GM19025 (cell line): ENCODE measurements around the gene RTN1.

Experiments
- ATAC-seq: cut with Tn5 transposase; IDR thresholded peaks from one replicate; pipeline ENCODE4 v1.9.1; 2021; ENCODE audit warnings: mild to moderate bottlenecking, low read depth, moderate library complexity; ENCODE audit not compliant: unreplicated experiment

Gene RTN1, protein sequence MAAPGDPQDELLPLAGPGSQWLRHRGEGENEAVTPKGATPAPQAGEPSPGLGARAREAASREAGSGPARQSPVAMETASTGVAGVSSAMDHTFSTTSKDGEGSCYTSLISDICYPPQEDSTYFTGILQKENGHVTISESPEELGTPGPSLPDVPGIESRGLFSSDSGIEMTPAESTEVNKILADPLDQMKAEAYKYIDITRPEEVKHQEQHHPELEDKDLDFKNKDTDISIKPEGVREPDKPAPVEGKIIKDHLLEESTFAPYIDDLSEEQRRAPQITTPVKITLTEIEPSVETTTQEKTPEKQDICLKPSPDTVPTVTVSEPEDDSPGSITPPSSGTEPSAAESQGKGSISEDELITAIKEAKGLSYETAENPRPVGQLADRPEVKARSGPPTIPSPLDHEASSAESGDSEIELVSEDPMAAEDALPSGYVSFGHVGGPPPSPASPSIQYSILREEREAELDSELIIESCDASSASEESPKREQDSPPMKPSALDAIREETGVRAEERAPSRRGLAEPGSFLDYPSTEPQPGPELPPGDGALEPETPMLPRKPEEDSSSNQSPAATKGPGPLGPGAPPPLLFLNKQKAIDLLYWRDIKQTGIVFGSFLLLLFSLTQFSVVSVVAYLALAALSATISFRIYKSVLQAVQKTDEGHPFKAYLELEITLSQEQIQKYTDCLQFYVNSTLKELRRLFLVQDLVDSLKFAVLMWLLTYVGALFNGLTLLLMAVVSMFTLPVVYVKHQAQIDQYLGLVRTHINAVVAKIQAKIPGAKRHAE

GRCh38 chr14:59870277-59871165, at the start of gene RTN1:
RTN1 (minus strand) TSS chr14:59870776; CDS start chr14:59870630, 146 bp downstream.
- no peak for ATAC-seq

DNA sequence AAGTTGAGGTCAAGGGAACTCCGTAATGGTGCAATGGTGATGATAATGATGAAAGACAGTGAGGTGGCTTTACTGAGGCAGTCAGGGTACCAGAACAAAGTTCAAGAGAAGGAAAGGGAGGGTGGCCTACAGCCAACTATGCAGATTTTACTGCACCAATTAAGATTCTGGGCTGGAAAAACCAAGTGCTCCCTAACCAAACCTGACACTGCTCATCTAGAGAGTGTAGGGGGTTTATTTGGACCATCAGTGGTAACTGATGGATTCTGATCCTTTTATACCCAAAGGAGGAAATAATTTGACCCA, 49.8 kb upstream of the RTN1 start:
- ATAC-seq, result no peak

DNA sequence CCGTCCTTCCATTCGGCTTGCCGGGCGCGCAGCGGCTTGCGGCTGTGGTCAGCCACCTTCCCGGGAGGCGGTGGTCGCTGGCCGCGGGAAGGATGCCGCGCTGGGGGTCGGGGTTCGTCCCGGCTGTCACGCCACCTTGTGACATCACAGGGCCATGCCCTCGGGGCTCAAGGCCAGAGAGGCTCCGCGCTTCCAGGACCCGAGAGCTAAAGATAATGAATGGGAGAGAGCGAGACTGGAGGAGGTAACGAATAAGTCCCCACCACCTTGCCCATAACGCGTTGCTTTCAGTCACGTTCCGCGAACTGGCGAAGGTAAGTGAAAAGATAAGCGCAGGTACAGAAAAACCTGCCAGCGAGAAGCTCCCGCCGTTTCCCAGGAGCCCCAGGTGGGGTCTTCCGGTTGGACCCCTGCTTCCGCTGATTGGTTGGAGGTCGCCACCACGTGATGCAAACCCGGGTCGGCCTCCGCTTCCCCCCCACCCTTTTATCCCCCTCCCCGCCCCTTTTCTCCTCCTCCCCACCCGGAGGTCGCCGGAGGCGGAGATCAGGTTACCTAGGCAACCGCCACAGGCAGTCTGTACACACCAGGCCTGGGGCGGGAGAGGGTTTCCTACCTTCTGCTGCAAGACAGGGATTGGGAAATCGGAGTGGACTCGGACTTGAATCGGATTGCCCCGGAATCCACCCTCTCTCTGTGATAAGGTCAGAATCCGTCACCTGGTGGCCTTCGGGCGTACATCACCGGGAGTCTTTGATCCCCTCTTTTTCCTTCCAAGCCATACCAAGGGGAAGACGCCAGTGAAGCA, 49.2 kb upstream of the RTN1 start, which contains the start of gene LRRC9:
LRRC9 (plus strand) TSS at position 575 of the 808 bp plus-strand sequence.
- ATAC-seq, result no peak

DNA sequence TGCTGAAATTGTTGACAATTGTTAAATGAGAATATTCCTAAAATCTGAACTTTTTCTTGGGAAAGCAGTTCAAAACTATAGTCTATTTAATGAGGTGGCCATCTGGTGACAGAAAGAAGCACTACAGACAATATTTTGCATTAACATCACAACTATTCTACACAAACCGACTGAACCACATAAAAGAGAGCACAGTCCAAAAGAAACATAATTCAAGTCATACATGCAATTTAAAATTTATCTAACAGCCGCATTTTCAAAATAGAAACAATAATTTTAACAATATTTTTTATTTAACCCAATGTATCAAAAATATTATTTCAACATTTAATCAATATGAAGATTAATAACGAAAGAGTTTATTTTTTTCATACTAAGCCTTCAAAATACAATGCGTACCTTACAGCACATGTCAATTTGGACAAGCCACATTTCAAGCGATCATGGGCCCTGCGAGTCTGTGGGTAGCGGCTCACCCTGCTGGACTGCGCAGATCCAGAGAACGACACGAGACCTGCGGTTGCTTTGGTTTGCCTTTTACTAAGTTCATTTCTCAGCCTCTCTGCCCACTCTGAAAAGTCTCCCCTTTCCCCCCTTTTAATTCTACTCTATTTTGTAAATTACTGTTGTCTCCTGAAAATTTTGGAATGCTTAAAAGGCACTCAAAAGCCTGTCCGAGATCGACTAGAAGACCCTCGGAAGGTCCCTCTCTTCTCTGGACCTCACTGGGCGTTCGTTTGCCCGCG, 48.4 kb upstream of the RTN1 start:
- ATAC-seq, result no peak

- ATAC-seq, result no peak
Measured at GRCh38 chr14:59913187-59913586, 42.6 kb upstream of the RTN1 start.

- ATAC-seq, result no peak
Measured at GRCh38 chr14:59912443-59912842, 41.9 kb upstream of the RTN1 start.

- ATAC-seq, result no peak
Measured at GRCh38 chr14:59905188-59905587, 34.6 kb upstream of the RTN1 start.

- no peak for ATAC-seq
Measured at GRCh38 chr14:59904184-59904583, 33.6 kb upstream of the RTN1 start.

GRCh38 chr14:59900556-59900955, 30.0 kb upstream of the RTN1 start:
- no peak for ATAC-seq

DNA sequence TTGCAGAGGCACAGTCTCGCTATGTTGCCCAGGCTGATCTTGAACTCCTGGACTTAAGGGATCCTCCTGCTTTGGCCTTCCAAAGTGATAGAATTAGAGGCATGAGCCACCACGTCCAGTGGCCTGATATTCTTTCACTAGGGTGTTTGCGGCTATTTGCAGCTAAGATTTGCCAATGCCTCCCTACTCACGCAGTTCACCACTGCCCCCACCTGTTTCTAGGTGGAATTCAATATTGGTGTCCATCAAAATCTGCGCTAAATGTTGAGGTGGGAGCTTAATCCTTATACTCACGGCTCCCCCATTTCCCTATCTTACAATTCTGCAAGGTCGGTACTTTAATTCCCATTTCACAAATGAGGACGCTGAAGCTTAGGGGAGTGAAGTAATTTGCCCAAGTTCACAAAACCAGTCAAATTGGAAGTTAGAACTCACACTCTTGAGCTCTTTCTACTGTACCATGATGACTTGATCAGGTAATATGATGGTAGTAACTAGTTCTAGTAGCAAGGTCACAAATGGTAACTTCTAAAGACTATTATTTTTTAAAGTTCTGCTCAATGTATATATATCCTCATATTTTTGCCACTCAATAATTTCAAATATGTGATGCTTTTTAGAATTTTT, 27.3 kb upstream of the RTN1 start:
- no peak for ATAC-seq

GRCh38 chr14:59895721-59896120, 25.1 kb upstream of the RTN1 start:
- ATAC-seq, result no peak

- ATAC-seq, result no peak
Measured at GRCh38 chr14:59890676-59891075, 20.1 kb upstream of the RTN1 start.

DNA sequence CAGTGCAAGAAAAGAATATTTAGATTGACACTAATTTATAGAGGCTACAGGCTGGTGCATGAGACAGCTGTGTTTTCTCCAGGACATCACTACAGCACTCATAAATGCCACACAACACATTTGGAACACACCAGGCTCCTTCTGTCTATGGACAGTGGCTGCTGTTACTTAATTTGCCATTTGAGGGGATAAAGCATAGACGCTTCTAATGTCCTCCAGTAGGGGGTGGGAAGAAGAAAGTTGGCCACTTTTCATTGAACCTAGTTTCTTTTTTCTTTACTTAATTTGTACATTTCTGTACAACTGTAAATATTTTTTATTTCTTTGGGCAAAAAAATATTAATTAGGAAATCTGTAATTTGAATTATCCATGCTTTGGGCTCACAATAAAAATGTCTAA, 12.4 kb upstream of the RTN1 start:
- no peak for ATAC-seq

- no peak for ATAC-seq
Measured at GRCh38 chr14:59871166-59871495, 555 bp upstream of the RTN1 start.

- no peak for ATAC-seq
Measured at GRCh38 chr14:59869381-59870255, 958 bp downstream of the RTN1 start.

DNA sequence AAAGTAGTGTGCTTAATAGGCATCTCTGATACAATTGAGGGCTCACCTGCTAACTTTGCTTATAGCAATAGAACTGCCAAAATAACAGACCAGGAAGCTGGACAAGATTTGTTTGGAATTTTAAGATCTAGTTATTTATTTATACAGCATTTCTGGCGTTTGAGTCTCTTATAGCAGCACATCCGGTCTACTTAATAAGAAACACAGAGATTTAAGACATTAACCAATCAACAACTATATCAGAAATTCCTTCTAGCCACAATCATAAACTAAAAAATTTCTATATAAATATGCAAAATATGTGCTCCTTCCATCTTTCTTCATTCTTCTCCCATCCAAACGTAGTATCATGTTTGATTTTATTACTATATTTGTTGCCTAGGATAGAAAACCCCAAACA, 2.6 kb downstream of the RTN1 start:
- ATAC-seq, result no peak

DNA sequence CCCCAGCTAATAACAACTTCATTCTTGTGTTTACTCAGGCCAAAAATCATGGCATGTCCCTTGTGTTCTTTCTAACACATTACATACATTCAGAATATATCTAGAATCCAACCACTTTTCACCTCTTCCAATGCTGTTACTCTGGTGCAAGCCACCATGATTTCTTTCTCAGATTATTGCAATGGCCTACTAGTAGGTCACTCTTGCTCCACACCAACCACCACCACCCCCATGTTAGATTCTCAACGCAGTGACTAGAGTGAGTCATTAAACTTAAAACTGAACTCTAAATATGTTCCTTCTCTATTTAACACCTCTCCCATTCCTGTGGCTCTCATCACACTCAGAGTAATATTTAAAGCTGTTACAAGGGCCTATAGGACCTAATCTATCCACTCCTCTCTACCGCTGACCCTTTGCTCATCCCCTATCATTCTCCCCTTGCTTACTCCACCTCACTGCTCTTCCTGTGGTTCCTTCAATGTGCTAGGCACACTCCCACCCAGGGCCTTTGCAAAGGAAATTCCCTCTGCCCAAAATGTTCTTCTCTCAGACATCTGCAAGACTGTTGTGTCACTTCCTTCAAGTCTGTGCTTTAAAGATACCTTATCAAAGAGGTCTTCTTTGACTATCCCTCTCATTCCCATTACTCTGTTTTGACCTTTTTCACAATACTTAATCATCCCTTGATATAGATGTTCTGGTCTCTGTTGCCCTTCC, 6.6 kb downstream of the RTN1 start:
- no peak for ATAC-seq

DNA sequence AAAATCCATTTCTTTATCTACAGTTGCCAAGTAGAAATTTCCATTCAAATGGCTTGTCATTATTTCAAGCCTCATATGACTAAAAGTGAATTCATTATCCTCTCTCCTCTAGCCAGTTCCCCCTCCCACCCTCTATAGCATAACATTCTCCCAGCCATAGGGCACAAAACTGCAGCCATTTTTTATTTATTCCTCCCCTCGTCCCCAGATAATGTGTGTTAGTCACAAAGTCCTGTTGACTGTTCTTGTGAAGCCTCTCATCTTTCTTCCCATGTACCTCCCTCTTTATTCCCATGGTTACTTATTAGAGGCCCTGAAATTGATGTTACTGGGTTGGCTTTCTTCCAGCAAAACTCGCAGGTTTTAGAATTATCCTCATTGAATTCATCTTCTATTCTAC, 13.2 kb downstream of the RTN1 start:
- no peak for ATAC-seq
